ENCODE data around the gene NKX3-2. TPM values are rescaled to one million over a fixed set of nuclear protein-coding genes. Genes with fewer than 3 reads are reported as not detected.

The NKX3-2 gene
- total RNA-seq, 4 donors from 2014 or later, result 0.54 to 1.3 TPM; not detected in 2

DNA sequence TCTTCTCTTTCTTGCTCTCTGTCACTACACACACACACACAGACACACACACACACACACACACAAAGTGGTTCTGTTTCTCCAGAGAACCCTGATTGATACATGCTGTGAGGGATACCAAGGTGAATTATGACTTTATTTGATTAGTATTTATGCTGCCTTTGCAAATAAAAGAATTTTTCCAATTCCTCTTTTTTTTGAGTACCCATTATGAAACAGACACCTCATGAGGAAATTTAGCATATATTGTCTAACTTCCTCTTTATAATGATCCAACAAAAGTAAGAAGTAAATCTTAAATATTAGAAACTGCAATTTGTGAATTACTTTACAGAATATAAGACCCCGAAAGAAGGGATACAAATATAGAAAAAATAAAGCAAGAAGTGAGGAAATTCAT is 45.8 kb downstream of the NKX3-2 start:
- TF ChIP-seq, protein P1, sequence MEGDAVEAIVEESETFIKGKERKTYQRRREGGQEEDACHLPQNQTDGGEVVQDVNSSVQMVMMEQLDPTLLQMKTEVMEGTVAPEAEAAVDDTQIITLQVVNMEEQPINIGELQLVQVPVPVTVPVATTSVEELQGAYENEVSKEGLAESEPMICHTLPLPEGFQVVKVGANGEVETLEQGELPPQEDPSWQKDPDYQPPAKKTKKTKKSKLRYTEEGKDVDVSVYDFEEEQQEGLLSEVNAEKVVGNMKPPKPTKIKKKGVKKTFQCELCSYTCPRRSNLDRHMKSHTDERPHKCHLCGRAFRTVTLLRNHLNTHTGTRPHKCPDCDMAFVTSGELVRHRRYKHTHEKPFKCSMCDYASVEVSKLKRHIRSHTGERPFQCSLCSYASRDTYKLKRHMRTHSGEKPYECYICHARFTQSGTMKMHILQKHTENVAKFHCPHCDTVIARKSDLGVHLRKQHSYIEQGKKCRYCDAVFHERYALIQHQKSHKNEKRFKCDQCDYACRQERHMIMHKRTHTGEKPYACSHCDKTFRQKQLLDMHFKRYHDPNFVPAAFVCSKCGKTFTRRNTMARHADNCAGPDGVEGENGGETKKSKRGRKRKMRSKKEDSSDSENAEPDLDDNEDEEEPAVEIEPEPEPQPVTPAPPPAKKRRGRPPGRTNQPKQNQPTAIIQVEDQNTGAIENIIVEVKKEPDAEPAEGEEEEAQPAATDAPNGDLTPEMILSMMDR (IDR thresholded peaks at IDR 0.05), result no peak
- TF ChIP-seq POLR2A (IDR thresholded peaks at IDR 0.05), result no peak
- no peaks in the 10 kb centered on the region for H3K9me3 ChIP-seq
- no peaks in the 10 kb centered on the region for H3K27me3 ChIP-seq
- no peak overlapping the region for H3K4me3 ChIP-seq
- H3K27ac ChIP-seq, result no peak overlapping the region
- no peak for DNase-seq
- no peaks in the 10 kb centered on the region for H3K4me1 ChIP-seq
- no peaks in the 10 kb centered on the region for H3K36me3 ChIP-seq

GRCh38 chr4:13496605-13497004 is 47.7 kb downstream of the NKX3-2 start:
- H3K27ac ChIP-seq, result no peak overlapping the region

GRCh38 chr4:13495753-13496152 is 48.6 kb downstream of the NKX3-2 start:
- Histone ChIP-seq H3K27me3 (no peaks in the 10 kb centered on the region), H3K4me1 (no peaks in the 10 kb centered on the region), H3K4me3 (no peak overlapping the region), H3K27ac (no peak overlapping the region), H3K9me3 (no peaks in the 10 kb centered on the region), H3K36me3 (no peaks in the 10 kb centered on the region)
- TF ChIP-seq, protein P1 (IDR thresholded peaks at IDR 0.05), result no peak
- TF ChIP-seq POLR2A (IDR thresholded peaks at IDR 0.05), result no peak
- DNase-seq, result no peak

More at GRCh38 chr4:13496605-13497004, 47.7 kb downstream of the NKX3-2 start:
- H3K4me3 ChIP-seq, result no peak overlapping the region
- no peaks in the 10 kb centered on the region for H3K36me3 ChIP-seq
- H3K27me3 ChIP-seq, result no peaks in the 10 kb centered on the region
- no peak for DNase-seq
- H3K4me1 ChIP-seq, result no peaks in the 10 kb centered on the region
- TF ChIP-seq, protein P1 (IDR thresholded peaks at IDR 0.05), result no peak
- TF ChIP-seq POLR2A (IDR thresholded peaks at IDR 0.05), result no peak
- no peaks in the 10 kb centered on the region for H3K9me3 ChIP-seq

- Histone ChIP-seq H3K36me3 (no peaks in the 10 kb centered on the region), H3K4me1 (no peaks in the 10 kb centered on the region), H3K4me3 (no peak overlapping the region), H3K9me3 (no peaks in the 10 kb centered on the region), H3K27ac (no peak overlapping the region), H3K27me3 (no peaks in the 10 kb centered on the region)
- no peak for DNase-seq
- no peak for TF ChIP-seq POLR2A (IDR thresholded peaks at IDR 0.05)
- TF ChIP-seq, protein P1 (IDR thresholded peaks at IDR 0.05), result no peak
These were observed 50.5 kb downstream of the NKX3-2 start for GRCh38 chr4:13493793-13494192.

DNA sequence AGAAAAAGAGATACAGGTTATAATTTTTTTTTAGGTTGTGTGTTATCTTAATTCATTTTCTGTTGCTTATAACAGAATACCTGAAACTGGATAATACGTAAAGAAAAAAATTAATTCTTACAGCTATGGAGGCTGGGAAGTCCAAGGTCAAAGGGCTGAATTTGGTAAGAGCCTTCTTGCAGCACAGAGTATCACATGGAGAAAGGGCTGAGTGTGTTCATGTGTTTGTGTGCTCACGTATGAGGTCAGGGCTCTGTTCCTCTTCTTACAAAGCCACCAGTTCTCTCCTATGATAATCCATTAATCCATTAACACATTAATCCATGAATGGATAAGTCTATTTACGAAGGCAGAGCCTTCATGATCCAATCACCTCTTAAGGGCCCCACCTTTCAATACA is 51.6 kb downstream of the NKX3-2 start:
- H3K27me3 ChIP-seq, result no peaks in the 10 kb centered on the region
- H3K9me3 ChIP-seq, result no peaks in the 10 kb centered on the region
- H3K4me3 ChIP-seq, result no peak overlapping the region
- TF ChIP-seq, protein P1 (IDR thresholded peaks at IDR 0.05), result no peak
- no peak for TF ChIP-seq POLR2A (IDR thresholded peaks at IDR 0.05)
- DNase-seq, result no peak
- no peaks in the 10 kb centered on the region for H3K4me1 ChIP-seq
- no peak overlapping the region for H3K27ac ChIP-seq
- H3K36me3 ChIP-seq, result no peaks in the 10 kb centered on the region

Other genes starting within 250 kb of the NKX3-2 start
- 10 to 100 TPM; 11.2 to 24.8 (median 12.4) TPM for gene RAB28, start 60.2 kb downstream of the NKX3-2 start, total RNA-seq
- gene BOD1L1, start 83.2 kb upstream of the NKX3-2 start, total RNA-seq, result 100 to 1,000 TPM in 1 of 4 donors, 10 to 100 TPM in 3; 41.0 to 113 (median 49.2) TPM